GM21619 (cell line): ENCODE results near the gene PPP1R37.
A peak's percentile ranks its signal among the peaks of the same experiment; 100 is the strongest.

Experiments
- ATAC-seq: cut with Tn5 transposase; IDR thresholded peaks from one replicate; pipeline ENCODE4 v1.9.1; 2021; ENCODE audit not compliant: unreplicated experiment

Gene PPP1R37

DNA sequence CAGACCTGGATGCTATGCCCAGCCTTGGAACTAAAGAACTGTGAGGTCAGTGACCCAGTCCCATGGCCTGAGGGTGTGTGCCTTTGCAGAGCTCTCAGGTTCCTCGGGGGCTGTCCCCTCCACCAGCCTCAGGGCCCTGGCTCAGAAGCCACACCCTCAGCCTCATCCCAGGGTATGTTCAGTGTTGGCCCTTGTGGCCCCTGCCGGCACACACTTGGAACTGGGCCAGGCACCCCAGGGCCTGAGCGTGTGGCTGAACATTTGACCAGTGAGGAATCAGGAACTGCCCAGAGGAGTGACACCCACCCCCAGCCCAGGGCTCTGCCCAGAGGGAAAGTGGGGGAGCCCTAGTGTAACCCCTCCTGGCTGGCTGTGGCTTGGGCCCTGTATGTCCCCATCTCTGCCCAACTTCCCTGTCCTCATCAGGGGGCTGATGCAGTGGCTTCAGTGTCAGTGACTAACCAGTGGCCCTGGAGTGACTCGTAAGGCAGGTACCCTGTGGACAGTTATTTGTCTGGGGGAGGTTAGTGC is 57.8 kb downstream of the PPP1R37 start:
- ATAC-seq: no peak

DNA sequence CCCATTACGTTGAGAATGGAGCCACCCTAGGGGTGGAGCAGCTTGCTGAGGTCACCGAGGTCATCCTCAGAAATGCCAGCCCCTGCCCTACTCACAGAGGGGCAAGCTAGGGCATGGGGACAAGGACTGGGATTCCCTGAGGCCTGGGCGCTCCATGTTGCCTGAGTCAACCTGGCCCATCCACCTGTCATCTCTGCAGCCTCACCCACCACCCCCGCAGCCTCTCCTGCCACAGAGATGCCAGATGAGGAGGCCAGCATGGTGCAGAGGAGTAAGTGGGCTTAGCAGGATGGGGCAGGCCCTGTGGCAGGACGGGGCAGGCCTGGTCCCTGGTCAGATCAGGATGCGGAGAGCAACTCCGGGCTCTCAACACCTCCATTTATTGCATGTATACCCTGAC is 58.3 kb downstream of the PPP1R37 start:
- ATAC-seq: no peak

DNA sequence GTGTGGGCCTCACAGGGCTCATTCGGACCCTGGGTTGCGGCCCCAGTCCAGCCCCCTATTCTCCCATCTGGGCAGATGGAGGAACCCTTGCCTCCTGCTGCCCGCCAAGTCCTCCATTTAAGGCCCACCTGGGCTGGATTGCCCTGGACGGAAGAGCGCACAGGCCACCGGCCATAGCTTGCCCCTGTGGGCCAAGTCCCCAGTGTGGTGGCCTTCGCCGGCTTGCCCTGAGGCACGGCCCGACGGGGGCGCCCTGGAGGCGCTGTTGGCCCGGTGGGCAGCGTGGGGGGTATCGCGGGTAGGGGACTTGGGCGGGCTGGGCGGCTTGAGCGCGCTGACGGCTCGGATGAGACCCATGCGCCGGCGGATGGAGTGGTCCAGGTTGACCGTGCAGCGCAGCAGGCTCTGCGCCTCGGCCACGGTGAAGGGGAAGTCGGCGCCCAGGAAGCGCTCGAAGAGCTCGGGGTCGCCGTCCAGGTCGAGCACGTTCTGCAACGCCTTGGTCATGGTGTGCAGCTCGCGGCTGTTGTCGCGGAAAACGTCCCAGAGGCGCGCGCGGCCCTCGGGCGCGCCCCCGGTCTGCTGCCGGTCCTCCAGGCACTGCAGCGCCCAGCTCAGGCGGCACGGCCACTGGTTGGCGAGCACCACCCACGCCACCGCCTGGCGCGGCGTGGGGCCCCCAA is 59.0 kb downstream of the PPP1R37 start:
- no peak for ATAC-seq

DNA sequence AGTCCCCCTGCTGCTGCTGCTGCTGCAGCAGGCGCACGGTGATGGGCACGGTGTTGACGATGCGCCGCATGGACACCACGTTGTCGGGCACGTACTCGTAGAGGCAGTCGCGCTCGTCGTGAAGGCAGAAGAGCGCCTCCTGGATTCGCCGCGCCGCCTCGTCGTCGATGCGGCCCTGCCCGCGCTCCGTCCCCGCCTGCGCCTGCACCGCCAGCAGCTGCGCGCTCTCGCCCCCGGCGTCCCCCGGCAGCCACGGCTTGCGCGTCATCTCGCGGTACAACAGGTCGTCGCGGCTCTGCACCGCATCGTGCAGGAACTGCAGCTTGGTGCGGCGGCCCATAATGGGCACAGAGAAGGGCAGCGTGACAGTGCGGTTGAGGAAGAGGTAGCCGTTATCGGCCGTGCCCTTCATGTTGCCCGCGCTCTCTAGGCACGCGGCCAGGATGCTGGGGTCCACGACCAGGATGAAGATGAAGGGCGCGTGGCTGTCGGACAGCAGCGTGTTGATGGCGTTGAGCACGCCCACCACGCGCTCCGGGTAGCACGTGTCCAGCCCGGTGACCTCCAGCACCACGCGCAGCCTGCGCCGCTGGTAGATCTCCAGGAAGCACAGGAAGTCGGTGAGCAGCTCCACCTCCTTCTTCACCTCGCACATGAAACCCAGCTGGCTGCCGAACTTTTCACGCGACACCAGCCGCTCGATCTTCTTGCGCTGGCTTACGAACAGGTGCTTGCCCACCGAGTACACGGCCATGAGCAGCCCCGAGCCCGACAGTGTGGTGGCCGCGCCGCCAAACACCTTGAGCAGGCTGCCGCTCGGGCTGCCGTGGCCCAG is 59.7 kb downstream of the PPP1R37 start:
- no peak for ATAC-seq

DNA sequence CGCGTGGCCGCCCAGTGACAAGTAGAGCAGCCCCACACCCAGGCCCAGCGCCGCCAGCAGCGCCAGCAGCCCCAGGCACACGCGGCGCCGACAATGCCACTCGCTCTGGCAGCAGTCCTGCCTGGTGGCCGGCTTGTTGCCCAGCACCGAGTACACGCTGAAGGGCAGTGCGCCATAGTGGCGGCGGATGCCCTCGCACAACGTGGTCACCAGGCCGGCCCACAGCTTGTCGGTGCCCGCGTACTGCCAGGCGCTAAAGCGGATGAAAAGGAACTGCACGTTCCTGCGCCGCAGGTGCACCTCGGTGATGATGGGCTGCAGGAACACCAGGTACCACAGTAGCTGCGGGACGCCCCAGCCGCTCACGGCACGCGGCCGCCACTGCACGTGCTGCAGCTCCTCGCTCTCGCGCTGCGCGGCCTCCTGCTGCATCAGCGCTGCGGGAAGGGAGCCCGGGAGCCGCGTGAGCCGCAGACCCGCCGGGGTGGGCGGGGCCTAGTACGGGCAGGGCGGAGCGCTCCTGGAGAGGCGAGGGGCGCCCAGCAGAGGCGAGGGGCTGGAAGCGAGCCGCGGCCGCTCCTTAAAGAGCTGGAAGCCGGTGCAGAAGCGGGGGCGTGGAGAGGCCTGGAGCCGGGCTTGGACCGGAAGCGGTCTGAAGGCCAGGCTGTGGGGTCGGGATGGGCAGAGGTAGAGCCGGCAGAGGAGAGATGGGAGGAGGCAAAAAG is 60.5 kb downstream of the PPP1R37 start:
- ATAC-seq: no peak

DNA sequence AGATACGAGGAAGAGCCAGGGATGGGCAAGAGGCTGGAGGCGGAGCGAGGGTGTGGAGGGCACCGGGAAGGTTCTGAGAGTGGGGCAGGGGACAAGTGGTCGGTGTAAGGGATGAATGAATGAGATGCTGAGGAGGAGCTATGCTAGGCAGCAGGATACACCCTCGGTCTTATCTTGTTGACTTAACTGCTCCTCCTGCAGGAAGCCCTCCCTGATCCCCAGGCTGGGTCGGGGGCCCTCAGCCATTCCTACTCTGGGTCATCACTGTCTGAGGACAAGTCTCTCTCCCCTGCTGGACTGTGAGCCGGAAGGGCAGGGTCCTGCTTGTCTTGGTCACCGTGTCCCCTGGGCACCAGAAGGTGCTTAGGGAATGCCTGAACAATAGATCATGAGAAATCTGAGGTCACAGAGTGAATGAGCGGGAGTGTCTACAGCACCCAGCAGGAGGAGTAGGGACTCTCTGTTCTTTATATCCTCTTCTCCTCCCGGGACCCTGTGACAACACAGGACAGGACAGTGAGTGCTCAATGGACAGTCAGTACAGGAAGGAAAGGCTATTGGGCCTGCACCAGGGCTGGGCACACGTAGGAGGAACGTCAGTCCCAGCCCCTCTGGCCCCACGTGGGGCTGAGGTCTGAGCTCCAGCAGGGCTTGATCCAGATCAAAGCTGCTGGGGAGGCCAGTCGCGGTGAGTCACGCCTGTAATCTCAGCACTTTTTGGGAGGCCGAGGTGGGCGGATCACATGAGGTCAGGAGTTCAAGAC is 61.3 kb downstream of the PPP1R37 start:
- ATAC-seq: no peak

DNA sequence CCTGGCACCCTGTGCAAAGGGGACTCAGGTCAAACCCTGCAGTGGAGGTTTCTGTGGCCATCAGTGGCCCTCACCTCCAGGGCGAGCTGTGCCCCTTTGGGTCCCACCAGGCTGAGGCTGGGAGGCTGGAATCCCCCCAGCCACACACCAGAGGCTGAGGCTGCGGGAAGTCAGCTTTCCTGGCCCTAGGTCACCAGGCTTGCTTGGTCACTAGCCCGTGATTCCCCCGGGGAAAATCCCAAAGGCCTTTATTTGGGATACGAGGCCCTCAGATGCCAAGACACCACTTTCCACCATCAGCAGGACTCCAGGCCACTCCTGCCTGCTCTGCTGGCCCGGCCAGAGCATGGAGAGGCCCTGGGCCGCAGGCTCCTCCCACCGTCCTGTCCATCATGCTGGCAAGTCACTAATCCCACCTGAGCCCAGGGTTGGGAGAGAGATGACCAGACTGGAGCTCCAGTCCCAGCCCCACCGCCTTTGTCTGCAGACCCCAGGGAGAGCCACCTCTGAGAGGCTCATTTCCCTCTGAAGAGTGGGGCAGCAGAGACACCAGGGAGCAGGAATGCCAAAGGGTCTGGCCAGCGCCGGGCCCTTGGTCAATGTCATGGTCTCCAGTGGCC is 63.1 kb downstream of the PPP1R37 start:
- no peak for ATAC-seq

DNA sequence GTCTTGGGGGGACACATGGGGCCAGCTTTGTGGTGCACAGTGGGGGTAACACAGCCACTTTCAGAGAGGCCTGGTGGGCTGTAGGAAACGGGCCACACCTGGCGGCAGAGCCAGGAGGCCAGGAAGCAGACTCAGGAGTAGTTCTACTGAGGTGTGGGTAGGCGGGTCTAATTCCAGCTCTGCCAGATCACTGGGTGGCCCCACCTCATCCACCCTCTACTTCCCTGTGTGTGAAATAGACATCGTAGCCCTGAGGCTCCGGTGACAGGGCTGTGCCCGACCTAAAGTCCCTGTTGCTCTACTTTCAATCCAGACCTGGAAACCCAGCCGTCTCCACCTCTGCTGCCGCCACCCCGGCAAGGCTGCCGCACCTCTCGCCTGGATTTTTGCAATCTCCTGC is 63.8 kb downstream of the PPP1R37 start:
- no peak for ATAC-seq

DNA sequence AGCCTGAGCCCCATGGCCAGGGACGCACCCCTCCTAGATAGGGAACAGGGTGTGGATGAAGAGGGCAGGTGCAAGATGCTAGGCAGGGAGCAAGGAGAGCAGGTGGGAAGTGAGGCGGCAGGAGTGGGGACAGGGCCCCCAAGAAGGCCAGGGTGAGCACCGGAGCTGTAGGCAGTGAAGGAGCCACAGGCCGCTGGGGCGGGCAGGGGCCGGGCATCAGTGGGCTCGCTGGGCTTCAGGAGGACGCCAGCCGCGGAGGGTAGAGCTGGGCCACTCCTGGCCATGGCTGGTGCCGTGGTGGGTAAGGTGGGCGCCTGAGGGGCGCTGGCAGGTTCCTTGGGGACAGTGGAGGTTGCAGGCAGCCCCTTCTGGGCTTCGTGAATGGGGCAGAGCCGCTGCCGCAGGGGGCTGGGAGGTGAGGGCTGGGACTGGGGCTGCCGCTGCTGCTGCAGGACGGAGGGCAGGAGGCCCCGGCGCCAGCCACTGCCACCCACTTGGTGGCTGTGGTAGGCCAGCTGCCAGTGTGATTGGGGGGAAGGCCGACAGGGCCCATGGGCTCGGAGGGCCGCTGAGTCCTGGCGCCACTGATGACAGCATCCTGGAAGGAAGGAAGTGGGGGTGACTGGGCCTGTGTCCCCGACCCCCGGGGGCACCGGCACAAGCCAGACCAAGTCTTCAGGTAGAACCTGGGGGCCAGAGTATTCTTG is 65.7 kb downstream of the PPP1R37 start:
- no peak for ATAC-seq

DNA sequence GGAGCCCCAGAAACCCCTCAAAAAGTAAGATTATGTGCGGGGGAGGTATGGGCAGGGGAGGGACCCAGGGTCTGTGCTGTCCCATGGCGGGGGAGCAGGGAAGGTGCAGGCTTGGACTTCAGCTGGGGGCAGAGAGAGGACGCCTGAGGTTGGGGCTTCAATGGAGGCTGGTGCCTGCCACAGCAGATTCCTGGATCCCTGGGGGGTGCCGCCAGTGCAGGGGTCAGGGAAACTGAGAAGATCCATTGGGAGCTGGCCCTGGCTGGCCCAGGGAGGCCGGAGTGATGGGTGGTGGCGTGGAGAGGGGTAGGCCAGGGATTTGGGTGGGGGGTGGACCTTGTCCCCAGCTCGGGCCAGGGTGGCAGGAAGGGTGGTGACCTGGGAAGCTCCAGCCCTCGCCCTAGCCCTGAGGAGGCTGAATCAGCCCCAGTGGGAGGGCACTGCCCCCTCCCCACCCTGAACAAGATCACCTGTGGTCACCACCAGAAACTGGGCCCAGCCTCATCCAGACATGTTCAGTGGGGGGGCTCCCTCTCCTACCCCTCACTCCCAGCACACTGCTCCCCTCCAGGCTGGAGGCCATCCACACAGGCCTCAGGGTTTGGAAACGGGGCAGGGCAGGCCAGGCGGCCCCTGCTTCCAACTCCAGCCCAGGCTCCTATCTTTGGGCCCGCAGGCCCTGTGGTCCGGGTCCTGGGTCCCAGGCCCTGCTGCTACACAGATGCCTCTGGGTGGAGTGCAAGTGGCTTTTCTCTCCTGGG is 66.4 kb downstream of the PPP1R37 start:
- no peak for ATAC-seq

DNA sequence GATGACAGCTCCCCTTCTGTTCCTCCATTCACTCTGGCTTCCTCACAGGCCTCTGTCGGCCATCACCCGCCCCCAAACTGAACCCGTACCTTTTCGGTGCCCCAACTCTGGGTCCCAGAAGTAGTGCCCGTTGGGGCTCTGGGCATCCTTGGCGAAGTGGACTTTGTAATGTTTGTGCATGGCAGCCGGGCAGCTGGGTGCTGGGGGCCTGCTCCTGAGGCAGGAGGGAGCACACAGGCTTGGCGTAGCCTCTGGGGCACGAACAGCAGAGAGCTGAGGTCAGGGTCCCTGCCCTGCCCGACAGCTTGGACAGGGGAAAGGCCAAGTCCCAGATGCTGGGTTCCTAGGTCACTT is 67.0 kb downstream of the PPP1R37 start:
- ATAC-seq: no peak

DNA sequence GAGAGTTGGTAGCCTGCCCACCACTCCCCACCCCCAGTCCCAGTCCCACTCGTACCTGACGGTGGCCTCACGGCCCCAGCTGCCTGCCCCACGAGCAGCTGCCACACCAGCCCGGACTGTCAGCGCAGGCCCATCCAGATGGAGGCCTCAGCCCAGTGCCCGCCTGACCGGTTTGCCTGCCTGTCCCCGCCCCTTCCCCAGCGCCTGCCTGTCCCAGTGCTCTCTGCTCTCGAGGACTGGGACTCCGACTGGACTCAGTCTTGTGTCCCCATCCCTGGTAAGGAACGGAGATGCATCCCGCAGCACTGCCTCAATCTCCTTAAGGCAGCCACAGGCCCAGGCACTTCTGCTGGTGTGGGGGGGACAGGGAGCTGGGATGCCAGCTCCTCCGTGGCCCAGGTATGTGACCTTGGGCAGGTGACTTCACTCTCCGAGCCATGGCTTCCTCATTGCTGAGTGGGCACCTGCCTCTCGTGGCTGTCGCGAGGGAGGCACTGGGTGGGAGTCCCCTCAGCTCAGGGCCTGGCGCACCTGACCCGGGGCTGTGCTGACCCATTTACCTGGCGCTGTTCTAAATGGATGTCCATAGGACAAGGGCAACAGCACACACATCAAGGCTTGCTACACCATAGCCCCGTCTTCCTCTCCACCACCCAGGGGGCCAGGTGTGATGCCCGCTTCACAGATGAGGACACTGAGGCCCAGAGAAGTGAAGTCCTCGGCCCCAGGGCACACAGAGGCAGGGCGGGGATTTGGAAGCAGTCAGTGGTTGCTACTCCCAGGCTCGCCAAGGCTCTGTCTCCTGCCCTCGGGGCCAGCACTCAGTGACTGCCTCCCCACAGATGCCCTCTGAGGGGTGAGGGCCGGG is 68.1 kb downstream of the PPP1R37 start, which contains the start of gene NKPD1:
Gene NKPD1, minus strand, starts transcription at position 113 of the 868 bp plus-strand sequence. CDS start 832 bp downstream, outside the sequence.
- ATAC-seq: no peak

DNA sequence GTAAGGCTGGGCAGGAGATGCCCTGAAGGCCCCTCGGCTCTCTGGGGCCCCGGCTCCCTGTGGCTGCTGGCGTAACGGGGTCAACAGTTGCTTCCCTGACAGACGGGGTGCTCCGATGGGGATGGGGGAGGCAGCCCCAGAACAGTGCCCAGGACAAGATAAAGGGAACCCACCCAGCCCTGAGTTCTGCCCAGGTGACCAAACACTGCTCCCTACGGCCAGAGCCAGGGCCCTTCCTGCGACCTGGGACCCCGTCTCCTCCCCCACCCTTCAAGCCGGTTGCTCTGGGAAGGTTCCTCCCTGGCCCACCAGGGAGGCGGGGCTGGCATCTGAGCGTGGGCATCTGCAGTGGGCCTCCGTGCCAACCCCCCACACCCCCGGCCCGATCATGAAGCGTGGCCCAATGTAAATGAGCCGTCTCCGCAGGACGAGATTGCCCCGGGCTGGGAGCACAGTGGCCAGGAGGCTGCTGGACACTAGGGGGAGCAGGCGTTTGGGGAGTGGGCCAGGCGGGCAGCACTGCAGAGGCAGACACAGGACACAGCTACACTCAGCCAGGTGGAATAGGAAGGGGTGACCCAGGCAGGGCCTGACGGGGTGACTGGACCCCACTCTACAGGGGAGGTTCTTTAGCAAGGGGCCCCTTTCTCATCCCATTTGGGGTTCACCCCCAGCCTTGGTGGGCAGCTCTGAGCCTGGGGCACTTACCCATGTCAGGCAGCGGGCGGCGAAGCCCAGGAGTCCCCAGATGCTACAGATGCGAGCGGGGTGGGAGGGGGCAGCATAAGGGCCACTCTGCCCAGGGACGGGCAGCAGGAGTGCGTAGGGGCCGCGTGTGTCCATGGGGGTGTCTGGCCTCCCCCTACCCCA is 69.0 kb downstream of the PPP1R37 start:
- no peak for ATAC-seq

DNA sequence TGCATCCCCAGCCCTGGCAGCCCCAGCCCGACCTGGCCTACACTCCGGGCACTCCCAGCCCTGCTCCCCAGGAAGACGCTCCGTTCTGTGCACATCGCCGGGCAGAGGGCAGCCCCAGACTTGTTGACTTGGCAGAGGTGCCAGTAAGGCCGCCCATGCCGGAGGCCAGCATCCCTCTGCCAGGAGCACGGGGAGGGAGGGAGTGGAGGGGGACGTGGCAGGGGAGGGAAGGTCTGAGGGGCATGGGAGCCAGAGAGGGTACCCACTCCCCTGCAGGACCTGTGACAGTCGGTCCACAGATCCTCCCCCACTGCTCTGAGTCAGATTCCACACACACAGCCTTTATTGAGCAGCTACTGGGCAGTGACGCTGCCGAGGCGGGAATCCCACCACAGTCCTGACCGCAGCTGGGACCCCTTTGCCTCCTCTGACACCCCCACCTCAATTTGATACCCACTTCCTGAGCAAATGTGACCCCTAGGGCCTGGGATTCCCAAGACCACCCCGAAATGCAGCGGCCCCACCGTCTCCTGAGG is 69.7 kb downstream of the PPP1R37 start:
- ATAC-seq: no peak

DNA sequence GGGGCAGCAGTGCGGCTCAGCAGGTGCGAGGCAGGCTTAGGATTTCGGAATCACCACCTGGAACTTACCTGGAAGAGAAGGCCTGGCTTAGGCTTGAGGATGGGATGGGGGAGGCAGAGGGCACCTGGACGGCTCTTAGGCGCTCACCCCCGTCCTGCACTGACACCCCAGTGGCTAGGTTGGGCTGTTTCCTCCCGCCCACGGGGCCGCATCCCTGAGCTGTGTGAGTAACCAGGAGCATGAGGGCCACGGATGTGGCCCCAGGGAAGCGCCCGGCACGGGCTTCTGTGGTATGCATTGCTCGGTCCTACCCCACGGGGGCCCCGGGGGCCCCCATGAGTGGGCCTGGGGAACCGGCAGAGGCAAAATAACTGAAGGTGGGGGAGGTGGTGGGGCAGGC is 70.2 kb downstream of the PPP1R37 start:
- no peak for ATAC-seq

DNA sequence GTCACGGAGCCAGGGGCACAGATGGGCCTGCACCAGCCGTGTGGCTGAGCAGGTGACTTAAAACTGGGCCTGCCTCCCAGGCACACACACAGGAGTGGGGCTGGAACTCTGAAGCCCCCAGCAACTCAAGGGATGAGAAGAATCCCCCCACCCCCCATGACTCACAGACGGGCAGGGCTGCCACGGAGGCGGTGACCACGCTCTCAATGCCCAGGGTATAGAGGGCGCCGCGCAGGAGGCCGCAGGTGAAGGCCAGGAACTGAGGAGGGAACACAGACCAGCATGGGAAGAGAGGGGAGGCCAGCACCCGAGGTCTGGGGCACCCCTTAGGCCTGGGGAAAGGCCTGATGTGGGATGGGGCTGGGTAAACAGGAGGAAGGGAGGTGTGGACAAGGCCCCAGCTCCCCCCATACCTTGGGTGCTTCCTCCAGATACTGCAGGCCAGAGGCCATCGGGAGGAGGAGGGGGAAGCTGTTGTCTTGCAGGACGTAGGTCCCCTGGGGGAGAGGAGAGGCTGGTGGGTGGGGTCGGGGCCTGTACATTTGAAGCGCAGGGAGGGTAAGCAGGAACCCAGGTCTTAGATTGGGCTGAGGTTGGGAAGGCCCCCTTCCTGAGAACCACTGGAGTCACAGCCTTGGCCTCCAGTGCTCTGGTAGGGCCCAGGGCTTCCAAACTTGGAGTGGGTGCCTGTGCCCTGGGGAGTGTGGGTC is 70.9 kb downstream of the PPP1R37 start:
- ATAC-seq: peak; percentile 5
